ENCODE measurements around the gene DLGAP1.

Gene DLGAP1

GRCh38 chr18:4068552-4069158, 386.5 kb downstream of the DLGAP1 start:
- peak in 1 of 2 experiments; percentile 48 for DNase-seq (ENCODE audit: low read depth in 1 of 2, low spot score in 1 of 2)
- Histone ChIP-seq H3K4me3 (replicated peaks; ENCODE audit: insufficient read depth, low read length) (no peak overlapping the region), H3K27ac (replicated peaks) (no peak overlapping the region), H3K27me3 (ENCODE audit: insufficient read depth, poor library complexity, severe bottlenecking) (no peaks in the 10 kb centered on the region)
- TF ChIP-seq, protein P1, sequence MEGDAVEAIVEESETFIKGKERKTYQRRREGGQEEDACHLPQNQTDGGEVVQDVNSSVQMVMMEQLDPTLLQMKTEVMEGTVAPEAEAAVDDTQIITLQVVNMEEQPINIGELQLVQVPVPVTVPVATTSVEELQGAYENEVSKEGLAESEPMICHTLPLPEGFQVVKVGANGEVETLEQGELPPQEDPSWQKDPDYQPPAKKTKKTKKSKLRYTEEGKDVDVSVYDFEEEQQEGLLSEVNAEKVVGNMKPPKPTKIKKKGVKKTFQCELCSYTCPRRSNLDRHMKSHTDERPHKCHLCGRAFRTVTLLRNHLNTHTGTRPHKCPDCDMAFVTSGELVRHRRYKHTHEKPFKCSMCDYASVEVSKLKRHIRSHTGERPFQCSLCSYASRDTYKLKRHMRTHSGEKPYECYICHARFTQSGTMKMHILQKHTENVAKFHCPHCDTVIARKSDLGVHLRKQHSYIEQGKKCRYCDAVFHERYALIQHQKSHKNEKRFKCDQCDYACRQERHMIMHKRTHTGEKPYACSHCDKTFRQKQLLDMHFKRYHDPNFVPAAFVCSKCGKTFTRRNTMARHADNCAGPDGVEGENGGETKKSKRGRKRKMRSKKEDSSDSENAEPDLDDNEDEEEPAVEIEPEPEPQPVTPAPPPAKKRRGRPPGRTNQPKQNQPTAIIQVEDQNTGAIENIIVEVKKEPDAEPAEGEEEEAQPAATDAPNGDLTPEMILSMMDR (IDR thresholded peaks at IDR 0.05; ENCODE audit: insufficient read depth, low read length) = peak; percentile 81
- TF ChIP-seq POLR2AphosphoS5 (IDR thresholded peaks at IDR 0.05; ENCODE audit: low read depth) = no peak

GRCh38 chr18:4063545-4063944, 391.6 kb downstream of the DLGAP1 start:
- Histone ChIP-seq H3K4me3 (replicated peaks; ENCODE audit: insufficient read depth, low read length) (no peak overlapping the region), H3K27ac (replicated peaks) (no peak overlapping the region), H3K27me3 (ENCODE audit: insufficient read depth, poor library complexity, severe bottlenecking) (no peaks in the 10 kb centered on the region)
- no peak for TF ChIP-seq POLR2AphosphoS5 (IDR thresholded peaks at IDR 0.05; ENCODE audit: low read depth)
- no peak for DNase-seq (ENCODE audit: low read depth in 1 of 2, low spot score in 1 of 2)

GRCh38 chr18:4060427-4061281, 394.5 kb downstream of the DLGAP1 start:
- TF ChIP-seq SPI1 (IDR thresholded peaks at IDR 0.05; ENCODE audit: borderline replicate concordance, low read depth) (peak; percentile 78), GABPA (IDR thresholded peaks at IDR 0.05; ENCODE audit: low read depth) (no peak)

DNA sequence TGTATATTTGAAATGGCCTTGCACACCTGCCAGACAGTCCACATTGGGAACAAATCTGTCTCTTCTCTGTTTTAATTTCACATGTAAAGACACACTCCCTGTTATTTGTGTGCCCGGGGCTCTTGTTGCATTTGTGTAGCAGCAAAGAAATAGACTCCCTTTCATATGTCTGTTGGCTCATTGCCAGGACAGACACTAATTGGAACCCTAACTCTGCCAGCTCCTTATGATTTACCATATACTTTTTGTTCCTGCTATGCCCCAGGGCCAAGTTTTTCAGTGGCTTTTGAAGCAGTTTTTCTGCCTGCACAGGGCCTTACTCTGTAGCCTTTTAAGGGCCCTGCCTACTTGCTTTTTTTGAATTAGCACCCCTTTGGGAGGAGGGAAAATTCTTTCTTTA, 396.9 kb downstream of the DLGAP1 start:
- no peak for TF ChIP-seq GABPA (IDR thresholded peaks at IDR 0.05; ENCODE audit: low read depth)
- TF ChIP-seq, protein P1 (IDR thresholded peaks at IDR 0.05; ENCODE audit: insufficient read depth, low read length) = no peak
- TF ChIP-seq SPI1 (IDR thresholded peaks at IDR 0.05; ENCODE audit: borderline replicate concordance, low read depth) = no peak
- TF ChIP-seq POLR2AphosphoS5 (IDR thresholded peaks at IDR 0.05; ENCODE audit: low read depth) = no peak
- no peak for TF ChIP-seq REST (IDR thresholded peaks at IDR 0.05; ENCODE audit: insufficient replicate concordance, low read depth)
- Histone ChIP-seq H3K4me3 (replicated peaks; ENCODE audit: insufficient read depth, low read length) (no peak overlapping the region), H3K27me3 (ENCODE audit: insufficient read depth, poor library complexity, severe bottlenecking) (no peaks in the 10 kb centered on the region), H3K27ac (replicated peaks) (no peak overlapping the region)
- DNase-seq (ENCODE audit: low read depth in 1 of 2, low spot score in 1 of 2) = no peak

More at GRCh38 chr18:4060427-4061281, 394.5 kb downstream of the DLGAP1 start:
- Histone ChIP-seq H3K4me3 (replicated peaks; ENCODE audit: insufficient read depth, low read length) (no peak overlapping the region), H3K27me3 (ENCODE audit: insufficient read depth, poor library complexity, severe bottlenecking) (no peaks in the 10 kb centered on the region), H3K27ac (replicated peaks) (no peak overlapping the region)
- peak; percentile 74 to 78 for DNase-seq (ENCODE audit: low read depth in 1 of 2, low spot score in 1 of 2)

GRCh38 chr18:4040391-4041092, 414.6 kb downstream of the DLGAP1 start:
- DNase-seq (ENCODE audit: low read depth in 1 of 2, low spot score in 1 of 2) = no peak
- peaks cover 2% of the 10 kb centered on the region for H3K27me3 ChIP-seq (ENCODE audit: insufficient read depth, poor library complexity, severe bottlenecking)
- no peak overlapping the region for H3K4me3 ChIP-seq (replicated peaks; ENCODE audit: insufficient read depth, low read length)
- TF ChIP-seq POLR2AphosphoS5 (IDR thresholded peaks at IDR 0.05; ENCODE audit: low read depth) (no peak), SPI1 (IDR thresholded peaks at IDR 0.05; ENCODE audit: borderline replicate concordance, low read depth) (no peak), GABPA (IDR thresholded peaks at IDR 0.05; ENCODE audit: low read depth) (no peak), REST (IDR thresholded peaks at IDR 0.05; ENCODE audit: insufficient replicate concordance, low read depth) (no peak)
- TF ChIP-seq, protein P1 (IDR thresholded peaks at IDR 0.05; ENCODE audit: insufficient read depth, low read length) = no peak
- no peak overlapping the region for H3K27ac ChIP-seq (replicated peaks)

All from HL-60 (cell line).